BLaER1 treated with 17β-estradiol and CSF1 and Interleukin-3, amounts not matched to agents 10 nM and 100 nM (cell line): Measurements from ENCODE around the gene CACNA2D2.

Source experiments
- H3K27ac ChIP-seq, 11 experiments: shearing (Covaris generic); formaldehyde crosslinking; 2 replicates each; pipeline ENCODE4 v1.8.1; 2022
- H3K27me3 ChIP-seq, 11 experiments: shearing (Covaris generic); formaldehyde crosslinking; 2 replicates each; pipeline ENCODE4 v1.8.1; 2022
- H3K36me3 ChIP-seq, 11 experiments: shearing (Covaris generic); formaldehyde crosslinking; 2 replicates each; pipeline ENCODE4 v1.8.1; 2022
- H3K4me1 ChIP-seq, 10 experiments: shearing (Covaris generic); formaldehyde crosslinking; 2 replicates each; pipeline ENCODE4 v1.8.1; 2022
- H3K4me2 ChIP-seq, 11 experiments: shearing (Covaris generic); formaldehyde crosslinking; 2 replicates each; pipeline ENCODE4 v1.8.1; 2022
- H3K4me3 ChIP-seq, 10 experiments: shearing (Covaris generic); formaldehyde crosslinking; 2 replicates each; pipeline ENCODE4 v1.8.1; 2022
- H3K9ac ChIP-seq, 11 experiments: shearing (Covaris generic); formaldehyde crosslinking; 2 replicates each; pipeline ENCODE4 v1.8.1; 2022
- H3K9me3 ChIP-seq, 11 experiments: shearing (Covaris generic); formaldehyde crosslinking; replicated peaks in 1 of 11; 2 replicates each; pipeline ENCODE4 v1.8.1; 2022
- H4K20me1 ChIP-seq, 11 experiments: shearing (Covaris generic); formaldehyde crosslinking; 2 replicates each; pipeline ENCODE4 v1.8.1; 2022
- Cebpa-rat ChIP-seq, 11 experiments: shearing (Covaris generic); IDR thresholded peaks; 2 replicates each; pipeline ENCODE4 v1.8.1; 2022

CACNA2D2 gene

GRCh38 chr3:50481992-50482391 is 21.4 kb downstream of the CACNA2D2 start:
- Histone ChIP-seq H3K27me3 (no peaks in the 10 kb centered on the region), H3K4me2 (peak overlapping the region; percentile 41 to 87 (median 77); a peak in 21 of 22 replicates), H3K36me3 (no peaks in the 10 kb centered on the region), H3K4me1 (peaks cover 31 to 46% (median 34%) of the 10 kb centered on the region in 10 experiments), H3K9ac (peak overlapping the region in 1 of 11 experiments; percentile 29; a peak in 1 of 22 replicates), H3K4me3 (no peak overlapping the region), H4K20me1 (0 out of 22 replicates have a peak, but pooled peaks cover 0 to 2% (median 0%) of the 10 kb centered on the region in 11 experiments), H3K27ac (no peak overlapping the region; a peak in 1 of 22 replicates), H3K9me3 (no peaks in the 10 kb centered on the region; a peak in 1 of 22 replicates)
- no peak for TF ChIP-seq Cebpa-rat (IDR thresholded peaks at IDR 0.05)

- Histone ChIP-seq H3K4me2 (no peak overlapping the region), H3K4me3 (no peak overlapping the region), H3K4me1 (peaks cover 27 to 34% (median 32%) of the 10 kb centered on the region in 10 experiments), H3K9me3 (no peaks in the 10 kb centered on the region; a peak in 1 of 22 replicates), H4K20me1 (peaks cover 0 to 4% (median 0%) of the 10 kb centered on the region in 11 experiments; a peak in 2 of 22 replicates), H3K9ac (no peak overlapping the region), H3K27me3 (no peaks in the 10 kb centered on the region), H3K27ac (no peak overlapping the region), H3K36me3 (no peaks in the 10 kb centered on the region)
- TF ChIP-seq Cebpa-rat (IDR thresholded peaks at IDR 0.05): no peak
These were observed 23.0 kb downstream of the CACNA2D2 start for GRCh38 chr3:50480471-50480870.

- Histone ChIP-seq H3K36me3 (no peaks in the 10 kb centered on the region), H3K4me1 (peaks cover 31 to 38% (median 34%) of the 10 kb centered on the region in 10 experiments), H3K9me3 (no peaks in the 10 kb centered on the region; a peak in 1 of 22 replicates), H3K4me2 (no peak overlapping the region), H3K27ac (no peak overlapping the region; a peak in 1 of 22 replicates), H4K20me1 (peaks cover 0 to 5% (median 0%) of the 10 kb centered on the region in 11 experiments; a peak in 2 of 22 replicates), H3K27me3 (no peaks in the 10 kb centered on the region), H3K9ac (no peak overlapping the region), H3K4me3 (no peak overlapping the region)
- no peak for TF ChIP-seq Cebpa-rat (IDR thresholded peaks at IDR 0.05)
These were observed 23.9 kb downstream of the CACNA2D2 start for GRCh38 chr3:50479523-50479922.

GRCh38 chr3:50478671-50479260 is 24.7 kb downstream of the CACNA2D2 start:
- no peaks in the 10 kb centered on the region for H3K36me3 ChIP-seq
- TF ChIP-seq Cebpa-rat (IDR thresholded peaks at IDR 0.05): no peak
- no peak overlapping the region for H3K9ac ChIP-seq
- no peaks in the 10 kb centered on the region for H3K27me3 ChIP-seq
- no peak overlapping the region for H3K4me3 ChIP-seq
- peaks cover 0 to 5% (median 0%) of the 10 kb centered on the region in 11 experiments; a peak in 2 of 22 replicates for H4K20me1 ChIP-seq
- no peaks in the 10 kb centered on the region; a peak in 1 of 22 replicates for H3K9me3 ChIP-seq
- H3K27ac ChIP-seq: no peak overlapping the region; a peak in 1 of 22 replicates
- H3K4me2 ChIP-seq: no peak overlapping the region
- H3K4me1 ChIP-seq: peaks cover 31 to 44% (median 33%) of the 10 kb centered on the region in 10 experiments

GRCh38 chr3:50478051-50478450 is 25.4 kb downstream of the CACNA2D2 start:
- no peak for TF ChIP-seq Cebpa-rat (IDR thresholded peaks at IDR 0.05)
- H3K4me3 ChIP-seq: no peak overlapping the region
- H3K9ac ChIP-seq: no peak overlapping the region
- peaks cover 0 to 5% (median 0%) of the 10 kb centered on the region in 11 experiments; a peak in 2 of 22 replicates for H4K20me1 ChIP-seq
- H3K4me2 ChIP-seq: no peak overlapping the region
- H3K4me1 ChIP-seq: peaks cover 31 to 44% (median 32%) of the 10 kb centered on the region in 10 experiments
- H3K9me3 ChIP-seq: no peaks in the 10 kb centered on the region; a peak in 1 of 22 replicates
- no peaks in the 10 kb centered on the region for H3K27me3 ChIP-seq
- no peak overlapping the region for H3K27ac ChIP-seq
- H3K36me3 ChIP-seq: no peaks in the 10 kb centered on the region

- peaks cover 0 to 7% (median 0%) of the 10 kb centered on the region in 11 experiments; a peak in 2 of 22 replicates for H4K20me1 ChIP-seq
- no peaks in the 10 kb centered on the region for H3K27me3 ChIP-seq
- H3K27ac ChIP-seq: no peak overlapping the region
- H3K9me3 ChIP-seq: no peaks in the 10 kb centered on the region
- 0 out of 22 replicates have a peak overlapping the region, but pooled peaks of 1 of the 11 experiments have one; percentile 23 for H3K4me2 ChIP-seq
- no peaks in the 10 kb centered on the region for H3K36me3 ChIP-seq
- peaks cover 9 to 22% (median 12%) of the 10 kb centered on the region in 10 experiments; a peak in 14 of 20 replicates for H3K4me1 ChIP-seq
- no peak for TF ChIP-seq Cebpa-rat (IDR thresholded peaks at IDR 0.05)
- no peak overlapping the region for H3K4me3 ChIP-seq
- H3K9ac ChIP-seq: no peak overlapping the region
These were observed 28.1 kb downstream of the CACNA2D2 start for GRCh38 chr3:50475348-50475747.

GRCh38 chr3:50474717-50475116 is 28.7 kb downstream of the CACNA2D2 start:
- Histone ChIP-seq H3K36me3 (no peaks in the 10 kb centered on the region), H3K9ac (no peak overlapping the region), H3K9me3 (no peaks in the 10 kb centered on the region), H3K27me3 (no peaks in the 10 kb centered on the region), H3K27ac (no peak overlapping the region), H4K20me1 (peaks cover 0 to 7% (median 0%) of the 10 kb centered on the region in 11 experiments; a peak in 2 of 22 replicates), H3K4me1 (peaks cover 9 to 22% (median 12%) of the 10 kb centered on the region in 10 experiments; a peak in 14 of 20 replicates), H3K4me3 (no peak overlapping the region), H3K4me2 (peak overlapping the region in 2 of 11 experiments; percentile 12 to 23; a peak in 2 of 22 replicates)
- no peak for TF ChIP-seq Cebpa-rat (IDR thresholded peaks at IDR 0.05)

GRCh38 chr3:50473768-50474167 is 29.7 kb downstream of the CACNA2D2 start:
- H4K20me1 ChIP-seq: peaks cover 0 to 7% (median 0%) of the 10 kb centered on the region in 11 experiments; a peak in 2 of 22 replicates
- no peak overlapping the region for H3K27ac ChIP-seq
- no peak overlapping the region for H3K4me3 ChIP-seq
- no peak for TF ChIP-seq Cebpa-rat (IDR thresholded peaks at IDR 0.05)
- peak overlapping the region in 7 of 11 experiments; percentile 4 to 42 (median 28); a peak in 8 of 22 replicates for H3K4me2 ChIP-seq
- no peaks in the 10 kb centered on the region for H3K27me3 ChIP-seq
- no peaks in the 10 kb centered on the region for H3K36me3 ChIP-seq
- peaks cover 9 to 22% (median 12%) of the 10 kb centered on the region in 10 experiments; a peak in 14 of 20 replicates for H3K4me1 ChIP-seq
- H3K9me3 ChIP-seq: no peaks in the 10 kb centered on the region
- no peak overlapping the region for H3K9ac ChIP-seq

- Histone ChIP-seq H3K27me3 (no peaks in the 10 kb centered on the region), H4K20me1 (peaks cover 0 to 7% (median 0%) of the 10 kb centered on the region in 11 experiments; a peak in 2 of 22 replicates), H3K4me2 (peak overlapping the region in 6 of 11 experiments; percentile 4 to 42 (median 20); a peak in 6 of 22 replicates), H3K4me3 (no peak overlapping the region), H3K4me1 (peaks cover 9 to 22% (median 12%) of the 10 kb centered on the region in 10 experiments; a peak in 14 of 20 replicates), H3K36me3 (no peaks in the 10 kb centered on the region), H3K9me3 (no peaks in the 10 kb centered on the region), H3K27ac (no peak overlapping the region), H3K9ac (no peak overlapping the region)
- TF ChIP-seq Cebpa-rat (IDR thresholded peaks at IDR 0.05): no peak
These were observed 30.5 kb downstream of the CACNA2D2 start for GRCh38 chr3:50472958-50473357.
